HepG2 (cell line): ENCODE measurements around the gene ZNF700. TPM values are rescaled to one million over a fixed set of nuclear protein-coding genes. Genes with fewer than 3 reads are reported as not detected.

Experiments
- ARNT ChIP-seq: fragments of 450-650 bp; IDR thresholded peaks from 2 replicates; pipeline ENCODE4 v1.6.1; 2017
- GATA4 ChIP-seq: sonication (generic); IDR thresholded peaks from 2 replicates; pipeline ENCODE4 v1.6.1; 2016; ENCODE audit warnings: antibody characterized with exemption, low read depth, borderline replicate concordance
- KAT2B ChIP-seq: fragments of 150-350 bp; IDR thresholded peaks from 2 replicates; pipeline ENCODE4 v1.6.1; 2014; ENCODE audit warnings: low read depth, low read length, borderline replicate concordance
- KLF13 ChIP-seq: sonication (generic); formaldehyde crosslinking; IDR thresholded peaks from 2 replicates; pipeline ENCODE4 v1.4.0; 2020; ENCODE audit warnings: mild to moderate bottlenecking, missing genetic modification reagents
- MAZ ChIP-seq, 2 experiments: sonication (generic) in 1 of 2; formaldehyde crosslinking in 1 of 2; IDR thresholded peaks; 2 replicates each; pipeline versions ENCODE4 v1.5.0 to v1.6.1; 2012 to 2020; ENCODE audit warnings: low read depth in 2 of 2, mild to moderate bottlenecking in 2 of 2, borderline replicate concordance in 1 of 2, improper control_type of control experiment in 1 of 2, low read length in 1 of 2, missing genetic modification reagents in 1 of 2, moderate library complexity in 1 of 2
- MXI1 ChIP-seq: IDR thresholded peaks from 3 replicates; pipeline ENCODE4 v1.6.1; 2012; ENCODE audit warnings: low read depth, low read length, inconsistent platforms, borderline replicate concordance
- PTBP1 ChIP-seq: fragments of 200-400 bp; formaldehyde crosslinking; IDR thresholded peaks from 2 replicates; pipeline ENCODE4 v1.6.1; 2018; ENCODE audit warnings: low read length, low read depth; ENCODE audit not compliant: poor library complexity, severe bottlenecking
- ZNF205 ChIP-seq: IDR thresholded peaks from 2 replicates; pipeline ENCODE4 v1.6.1; 2018; ENCODE audit warnings: missing biosample characterization, missing genetic modification reagents
- ZNF563 ChIP-seq: sonication (generic); formaldehyde crosslinking; IDR thresholded peaks from 2 replicates; pipeline ENCODE4 v1.8.0; 2022; ENCODE audit warnings: mild to moderate bottlenecking, moderate library complexity, missing genetic modification reagents
- ZNF772 ChIP-seq: sonication (generic); formaldehyde crosslinking; IDR thresholded peaks from 2 replicates; pipeline ENCODE4 v1.5.0; 2020; ENCODE audit warnings: mild to moderate bottlenecking, missing genetic modification reagents
- polyA plus RNA-seq, 8 experiments: library from polyadenylated mRNA; depleted of rRNA in 3 of 8; stranded (reverse) in 7 of 8; unstranded in 1 of 8; fragments of >200 nt; fragmentation: Illumina TruSeq in 4 of 8; extraction: Trizol in 4 of 8; gene quantifications; 2 replicates each; pipeline versions ENCODE4 v1.2.1 to v1.2.3, GENCODE V29; 2011 to 2016; ENCODE audit warnings: low read depth in 4 of 8, missing spikeins in 1 of 8, mixed read lengths in 1 of 8; ENCODE audit not compliant: insufficient read depth in 1 of 8
- total RNA-seq, 5 experiments: library from RNA; depleted of rRNA; stranded (reverse); fragments of >200 nt; fragmentation: Illumina TruSeq; extraction: Trizol; gene quantifications; 2 replicates each; pipeline ENCODE4 v1.2.3, GENCODE V29; 2016; ENCODE audit warnings: low read depth in 1 of 5
- TF ChIP-seq, protein P1 (sequence below): sonication (generic); formaldehyde crosslinking; IDR thresholded peaks from 2 replicates; pipeline ENCODE4 v1.8.1; 2023; ENCODE audit warnings: mild to moderate bottlenecking, missing genetic modification reagents
- TF ChIP-seq, protein P2 (sequence below): sonication (generic); formaldehyde crosslinking; IDR thresholded peaks from one replicate; pipeline ENCODE4 v1.5.1; 2020; ENCODE audit warnings: mild to moderate bottlenecking, missing genetic modification reagents; ENCODE audit errors: not compliant biosample characterization
- TF ChIP-seq, protein P3 (sequence below): sonication (generic); formaldehyde crosslinking; IDR thresholded peaks from 2 replicates; pipeline ENCODE4 v1.9.0; 2022; ENCODE audit warnings: missing genetic modification reagents, mild to moderate bottlenecking, borderline replicate concordance
- TF ChIP-seq, protein P4 (sequence below): sonication (generic); formaldehyde crosslinking; IDR thresholded peaks from 2 replicates; pipeline ENCODE4 v1.5.0; 2020; ENCODE audit warnings: mild to moderate bottlenecking, missing genetic modification reagents, moderate library complexity

Gene ZNF700
- total and polyA plus RNA-seq, 2 of the 13 experiments (the other 11 are each of a cell fraction or from before 2014, with no cell fraction given), result 6.0 to 12.8 TPM

GRCh38 chr19:11924886-11925650 is at the start of gene ZNF700 (continued):
- TF ChIP-seq, protein P1, sequence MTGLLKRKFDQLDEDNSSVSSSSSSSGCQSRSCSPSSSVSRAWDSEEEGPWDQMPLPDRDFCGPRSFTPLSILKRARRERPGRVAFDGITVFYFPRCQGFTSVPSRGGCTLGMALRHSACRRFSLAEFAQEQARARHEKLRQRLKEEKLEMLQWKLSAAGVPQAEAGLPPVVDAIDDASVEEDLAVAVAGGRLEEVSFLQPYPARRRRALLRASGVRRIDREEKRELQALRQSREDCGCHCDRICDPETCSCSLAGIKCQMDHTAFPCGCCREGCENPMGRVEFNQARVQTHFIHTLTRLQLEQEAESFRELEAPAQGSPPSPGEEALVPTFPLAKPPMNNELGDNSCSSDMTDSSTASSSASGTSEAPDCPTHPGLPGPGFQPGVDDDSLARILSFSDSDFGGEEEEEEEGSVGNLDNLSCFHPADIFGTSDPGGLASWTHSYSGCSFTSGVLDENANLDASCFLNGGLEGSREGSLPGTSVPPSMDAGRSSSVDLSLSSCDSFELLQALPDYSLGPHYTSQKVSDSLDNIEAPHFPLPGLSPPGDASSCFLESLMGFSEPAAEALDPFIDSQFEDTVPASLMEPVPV (CRISPR knock-in tag), result peak; percentile 68; the same call in 1 of the 2 replicates
- TF ChIP-seq ZNF772 (CRISPR knock-in tag), result peak; percentile 65
- no peak for TF ChIP-seq ARNT
- TF ChIP-seq KAT2B, result no peak
- TF ChIP-seq MAZ (IDR thresholded peaks at IDR 0.05; ENCODE audit: borderline replicate concordance, low read depth, low read length), result peak; percentile 60; the same call in 1 of the 2 replicates
- peak; percentile 70 for TF ChIP-seq MAZ (CRISPR knock-in tag; IDR thresholded peaks at IDR 0.05; ENCODE audit: low read depth)
- TF ChIP-seq, protein P2, sequence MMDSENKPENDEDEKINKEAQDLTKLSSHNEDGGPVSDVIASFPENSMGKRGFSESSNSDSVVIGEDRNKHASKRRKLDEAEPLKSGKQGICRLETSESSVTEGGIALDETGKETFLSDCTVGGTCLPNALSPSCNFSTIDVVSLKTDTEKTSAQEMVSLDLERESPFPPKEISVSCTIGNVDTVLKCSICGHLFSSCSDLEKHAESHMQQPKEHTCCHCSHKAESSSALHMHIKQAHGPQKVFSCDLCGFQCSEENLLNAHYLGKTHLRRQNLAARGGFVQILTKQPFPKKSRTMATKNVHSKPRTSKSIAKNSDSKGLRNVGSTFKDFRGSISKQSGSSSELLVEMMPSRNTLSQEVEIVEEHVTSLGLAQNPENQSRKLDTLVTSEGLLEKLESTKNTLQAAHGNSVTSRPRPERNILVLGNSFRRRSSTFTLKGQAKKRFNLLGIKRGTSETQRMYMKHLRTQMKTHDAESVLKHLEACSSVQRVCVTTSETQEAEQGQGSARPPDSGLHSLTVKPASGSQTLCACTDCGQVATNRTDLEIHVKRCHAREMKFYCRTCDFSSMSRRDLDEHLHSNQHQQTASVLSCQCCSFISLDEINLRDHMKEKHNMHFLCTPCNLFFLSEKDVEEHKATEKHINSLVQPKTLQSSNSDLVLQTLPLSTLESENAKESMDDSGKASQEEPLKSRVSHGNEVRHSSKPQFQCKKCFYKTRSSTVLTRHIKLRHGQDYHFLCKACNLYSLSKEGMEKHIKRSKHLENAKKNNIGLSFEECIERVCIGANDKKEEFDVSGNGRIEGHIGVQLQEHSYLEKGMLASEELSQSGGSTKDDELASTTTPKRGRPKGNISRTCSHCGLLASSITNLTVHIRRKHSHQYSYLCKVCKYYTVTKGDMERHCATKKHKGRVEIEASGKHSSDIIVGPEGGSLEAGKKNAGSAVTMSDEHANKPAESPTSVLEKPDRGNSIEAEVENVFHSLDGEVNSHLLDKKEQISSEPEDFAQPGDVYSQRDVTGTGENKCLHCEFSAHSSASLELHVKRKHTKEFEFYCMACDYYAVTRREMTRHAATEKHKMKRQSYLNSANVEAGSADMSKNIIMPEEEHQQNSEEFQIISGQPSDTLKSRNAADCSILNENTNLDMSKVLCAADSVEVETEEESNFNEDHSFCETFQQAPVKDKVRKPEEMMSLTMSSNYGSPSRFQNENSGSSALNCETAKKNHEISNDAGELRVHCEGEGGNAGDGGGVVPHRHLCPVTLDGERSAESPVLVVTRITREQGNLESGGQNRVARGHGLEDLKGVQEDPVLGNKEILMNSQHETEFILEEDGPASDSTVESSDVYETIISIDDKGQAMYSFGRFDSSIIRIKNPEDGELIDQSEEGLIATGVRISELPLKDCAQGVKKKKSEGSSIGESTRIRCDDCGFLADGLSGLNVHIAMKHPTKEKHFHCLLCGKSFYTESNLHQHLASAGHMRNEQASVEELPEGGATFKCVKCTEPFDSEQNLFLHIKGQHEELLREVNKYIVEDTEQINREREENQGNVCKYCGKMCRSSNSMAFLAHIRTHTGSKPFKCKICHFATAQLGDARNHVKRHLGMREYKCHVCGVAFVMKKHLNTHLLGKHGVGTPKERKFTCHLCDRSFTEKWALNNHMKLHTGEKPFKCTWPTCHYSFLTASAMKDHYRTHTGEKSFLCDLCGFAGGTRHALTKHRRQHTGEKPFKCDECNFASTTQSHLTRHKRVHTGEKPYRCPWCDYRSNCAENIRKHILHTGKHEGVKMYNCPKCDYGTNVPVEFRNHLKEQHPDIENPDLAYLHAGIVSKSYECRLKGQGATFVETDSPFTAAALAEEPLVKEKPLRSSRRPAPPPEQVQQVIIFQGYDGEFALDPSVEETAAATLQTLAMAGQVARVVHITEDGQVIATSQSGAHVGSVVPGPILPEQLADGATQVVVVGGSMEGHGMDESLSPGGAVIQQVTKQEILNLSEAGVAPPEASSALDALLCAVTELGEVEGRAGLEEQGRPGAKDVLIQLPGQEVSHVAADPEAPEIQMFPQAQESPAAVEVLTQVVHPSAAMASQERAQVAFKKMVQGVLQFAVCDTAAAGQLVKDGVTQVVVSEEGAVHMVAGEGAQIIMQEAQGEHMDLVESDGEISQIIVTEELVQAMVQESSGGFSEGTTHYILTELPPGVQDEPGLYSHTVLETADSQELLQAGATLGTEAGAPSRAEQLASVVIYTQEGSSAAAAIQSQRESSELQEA, result no peak
- peak; percentile 82 for TF ChIP-seq ZNF563 (CRISPR knock-in tag)
- TF ChIP-seq ZNF205, result no peak; the same call in 1 of the 2 replicates
- 0 out of 2 replicates have a peak, but pooled peaks have one; percentile 20 for TF ChIP-seq KLF13
- peak; percentile 64 for TF ChIP-seq GATA4
- peak; percentile 13; the same call in 1 of the 3 replicates for TF ChIP-seq MXI1
- TF ChIP-seq PTBP1, result no peak
- TF ChIP-seq, protein P3, sequence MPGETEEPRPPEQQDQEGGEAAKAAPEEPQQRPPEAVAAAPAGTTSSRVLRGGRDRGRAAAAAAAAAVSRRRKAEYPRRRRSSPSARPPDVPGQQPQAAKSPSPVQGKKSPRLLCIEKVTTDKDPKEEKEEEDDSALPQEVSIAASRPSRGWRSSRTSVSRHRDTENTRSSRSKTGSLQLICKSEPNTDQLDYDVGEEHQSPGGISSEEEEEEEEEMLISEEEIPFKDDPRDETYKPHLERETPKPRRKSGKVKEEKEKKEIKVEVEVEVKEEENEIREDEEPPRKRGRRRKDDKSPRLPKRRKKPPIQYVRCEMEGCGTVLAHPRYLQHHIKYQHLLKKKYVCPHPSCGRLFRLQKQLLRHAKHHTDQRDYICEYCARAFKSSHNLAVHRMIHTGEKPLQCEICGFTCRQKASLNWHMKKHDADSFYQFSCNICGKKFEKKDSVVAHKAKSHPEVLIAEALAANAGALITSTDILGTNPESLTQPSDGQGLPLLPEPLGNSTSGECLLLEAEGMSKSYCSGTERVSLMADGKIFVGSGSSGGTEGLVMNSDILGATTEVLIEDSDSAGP, result peak; percentile 86
- TF ChIP-seq, protein P4, sequence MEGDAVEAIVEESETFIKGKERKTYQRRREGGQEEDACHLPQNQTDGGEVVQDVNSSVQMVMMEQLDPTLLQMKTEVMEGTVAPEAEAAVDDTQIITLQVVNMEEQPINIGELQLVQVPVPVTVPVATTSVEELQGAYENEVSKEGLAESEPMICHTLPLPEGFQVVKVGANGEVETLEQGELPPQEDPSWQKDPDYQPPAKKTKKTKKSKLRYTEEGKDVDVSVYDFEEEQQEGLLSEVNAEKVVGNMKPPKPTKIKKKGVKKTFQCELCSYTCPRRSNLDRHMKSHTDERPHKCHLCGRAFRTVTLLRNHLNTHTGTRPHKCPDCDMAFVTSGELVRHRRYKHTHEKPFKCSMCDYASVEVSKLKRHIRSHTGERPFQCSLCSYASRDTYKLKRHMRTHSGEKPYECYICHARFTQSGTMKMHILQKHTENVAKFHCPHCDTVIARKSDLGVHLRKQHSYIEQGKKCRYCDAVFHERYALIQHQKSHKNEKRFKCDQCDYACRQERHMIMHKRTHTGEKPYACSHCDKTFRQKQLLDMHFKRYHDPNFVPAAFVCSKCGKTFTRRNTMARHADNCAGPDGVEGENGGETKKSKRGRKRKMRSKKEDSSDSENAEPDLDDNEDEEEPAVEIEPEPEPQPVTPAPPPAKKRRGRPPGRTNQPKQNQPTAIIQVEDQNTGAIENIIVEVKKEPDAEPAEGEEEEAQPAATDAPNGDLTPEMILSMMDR, result no peak
